ENCODE measurements around the gene LBR.

Gene LBR

GRCh38 chr1:225442123-225442505 lies 14.3 kb upstream of the LBR start:
- DNase-seq, result no peak

- no peak for DNase-seq
These were observed 13.7 kb upstream of the LBR start for GRCh38 chr1:225441314-225442122.

- DNase-seq, result no peak
These were observed 12.8 kb upstream of the LBR start for GRCh38 chr1:225440380-225441221.

DNA sequence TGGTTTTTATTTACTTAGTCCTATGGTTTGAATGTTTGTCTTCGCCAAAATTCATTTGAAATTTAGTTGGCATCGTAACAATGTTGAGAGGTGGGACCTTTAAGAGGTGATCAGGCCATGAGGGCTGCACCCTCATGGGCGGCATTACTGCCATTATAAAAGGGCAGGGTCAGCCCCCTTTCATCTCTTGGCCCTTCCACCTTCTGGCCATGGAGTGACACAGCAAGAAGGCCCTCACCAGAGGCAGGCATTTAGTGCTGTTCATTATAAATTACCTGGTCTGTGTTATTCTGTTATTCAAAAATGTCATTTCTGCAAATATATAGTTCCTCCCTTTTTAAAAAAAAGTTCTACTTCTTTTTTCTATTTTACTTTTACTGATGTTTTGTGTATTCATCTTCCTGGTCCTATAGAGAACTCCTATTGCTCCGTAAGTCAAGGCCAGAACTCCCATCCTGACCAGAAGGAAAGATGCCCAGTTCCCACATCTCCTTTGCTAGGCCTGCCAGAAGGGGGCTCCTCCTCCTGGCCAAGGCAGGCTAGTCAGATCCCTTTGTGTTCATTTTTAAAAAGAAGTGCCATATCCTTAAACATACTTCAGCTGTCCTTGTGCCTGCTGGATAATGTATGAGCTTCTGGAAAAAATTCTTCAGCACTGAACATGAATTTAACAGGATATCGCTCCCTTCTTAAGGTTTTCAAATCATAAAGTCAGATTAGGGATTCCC lies 10.0 kb upstream of the LBR start:
- no peak for DNase-seq

GRCh38 chr1:225435957-225436392 lies 8.1 kb upstream of the LBR start:
- DNase-seq, result no peak

DNA sequence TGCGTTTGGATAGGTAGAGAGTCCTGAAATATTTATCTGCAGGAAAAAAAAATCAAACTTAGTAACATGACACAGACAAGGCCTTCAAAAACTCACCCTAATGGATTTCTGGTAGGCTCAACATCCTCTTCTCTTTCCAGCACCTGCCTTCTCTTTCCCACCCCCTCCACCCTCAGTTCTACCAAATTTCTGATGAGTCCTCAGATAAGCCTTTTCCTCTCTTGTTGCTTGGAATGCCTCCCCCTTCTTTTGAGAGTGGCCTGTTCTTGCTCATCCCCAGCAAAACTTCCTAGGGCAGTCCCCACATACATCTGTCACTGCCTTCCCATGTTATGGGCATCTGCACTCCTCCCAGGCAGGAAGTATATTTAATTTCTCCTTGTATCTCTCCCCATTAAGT lies 7.6 kb upstream of the LBR start:
- DNase-seq, result no peak

DNA sequence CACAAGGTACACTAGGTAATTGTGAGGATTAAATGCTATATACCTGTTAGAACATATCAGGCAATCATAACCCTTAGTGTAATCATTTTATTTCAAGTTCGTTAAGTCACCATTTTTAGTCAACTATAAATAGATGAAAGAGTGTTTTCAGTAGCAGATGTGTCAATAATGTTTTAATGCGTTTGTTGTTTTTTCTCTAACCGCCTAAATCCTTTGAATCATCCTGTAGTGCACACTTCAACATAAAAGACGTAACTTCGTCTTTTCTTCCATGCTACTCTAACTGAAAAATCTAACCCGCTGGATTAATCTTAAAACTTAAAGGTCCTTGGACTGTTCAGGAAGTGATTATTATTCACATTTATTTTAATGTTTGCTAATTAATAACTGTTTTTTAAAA lies 7.2 kb upstream of the LBR start:
- no peak for DNase-seq

- no peak for DNase-seq
These were observed 6.2 kb upstream of the LBR start for GRCh38 chr1:225434046-225434445.

DNA sequence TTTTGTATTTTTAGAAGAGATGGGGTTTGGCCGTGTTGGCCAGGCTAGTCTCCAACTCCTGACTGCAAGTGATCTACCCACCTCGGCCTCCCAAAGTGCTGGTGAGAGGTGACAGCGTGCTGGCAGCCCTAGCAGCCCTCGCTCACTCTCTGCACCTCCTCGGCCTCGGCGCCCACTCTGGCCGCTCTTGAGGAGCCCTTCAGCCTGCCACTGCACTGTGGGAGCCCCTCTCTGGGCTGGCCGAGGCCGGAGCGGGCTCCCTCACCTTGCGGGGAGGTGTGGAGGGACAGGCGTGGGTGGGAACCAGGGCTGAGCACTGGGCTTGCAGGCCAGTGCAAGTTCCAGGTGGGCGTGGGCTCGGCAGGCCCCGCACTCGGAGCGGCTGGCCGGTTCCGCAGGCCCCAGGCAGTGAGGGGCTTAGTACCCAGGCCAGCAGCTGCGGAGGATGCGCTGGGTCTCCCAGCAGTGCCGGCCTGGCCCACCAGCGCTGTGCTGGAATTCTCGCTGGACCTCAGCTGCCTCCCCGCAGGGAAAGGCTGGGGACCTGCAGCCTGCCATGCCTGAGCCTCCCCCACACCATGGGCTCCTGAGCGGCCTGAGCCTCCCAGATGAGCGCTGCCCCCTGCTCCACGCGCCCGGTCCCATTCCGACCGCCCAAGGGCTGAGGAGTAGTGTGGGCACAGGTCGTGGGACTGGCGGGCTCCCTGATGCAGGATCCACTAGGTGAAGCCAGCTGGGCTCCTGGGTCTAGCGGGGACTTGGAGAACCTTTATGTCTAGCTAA lies 3.4 kb upstream of the LBR start:
- DNase-seq, result no peak

DNA sequence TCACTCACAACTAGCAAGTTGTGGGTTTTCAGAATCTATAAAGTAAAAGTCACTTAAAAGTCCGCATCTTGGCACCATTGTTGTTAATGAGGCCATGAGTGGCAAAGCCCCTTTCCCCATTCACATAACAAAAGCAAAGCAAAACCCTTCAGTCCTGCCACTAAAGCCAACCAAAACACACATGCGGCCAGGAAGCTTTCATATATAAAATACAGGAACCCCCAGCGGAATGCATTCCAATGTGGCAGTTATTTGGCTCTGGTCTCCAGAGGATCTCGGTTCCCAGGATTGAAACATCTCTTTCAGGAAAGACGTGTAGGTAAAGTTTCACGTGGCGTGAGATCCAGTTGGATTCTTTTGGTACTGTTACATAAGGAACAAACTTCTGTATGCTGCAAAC lies 2.5 kb upstream of the LBR start:
- no peak for DNase-seq

DNA sequence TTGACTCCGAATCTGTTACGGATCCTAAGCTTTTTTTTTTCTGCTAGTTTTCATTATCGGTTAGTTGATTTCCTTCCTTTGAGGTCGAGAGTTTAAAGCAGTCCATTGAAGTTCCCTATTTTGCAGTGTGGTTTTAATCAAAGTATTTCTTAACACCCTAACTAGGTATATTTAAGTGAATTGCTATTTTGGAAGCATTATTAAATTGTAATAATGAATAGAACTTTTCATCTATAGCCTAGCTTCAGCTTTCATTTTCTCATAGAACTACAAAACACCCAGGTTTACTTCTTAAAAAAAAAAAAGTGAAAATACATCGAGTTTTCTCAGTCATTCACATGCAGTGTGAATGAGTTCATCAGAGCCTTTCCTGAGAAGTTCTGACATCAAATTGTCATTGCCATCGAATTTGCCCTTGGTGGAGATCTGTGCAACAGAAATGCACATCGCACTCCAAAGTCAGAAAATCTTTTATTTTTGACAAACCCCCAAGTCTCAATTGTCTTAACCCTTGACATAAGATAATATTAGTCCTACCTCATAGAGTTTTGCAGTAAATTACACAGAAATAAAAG lies 1.1 kb upstream of the LBR start:
- no peak for DNase-seq

DNA sequence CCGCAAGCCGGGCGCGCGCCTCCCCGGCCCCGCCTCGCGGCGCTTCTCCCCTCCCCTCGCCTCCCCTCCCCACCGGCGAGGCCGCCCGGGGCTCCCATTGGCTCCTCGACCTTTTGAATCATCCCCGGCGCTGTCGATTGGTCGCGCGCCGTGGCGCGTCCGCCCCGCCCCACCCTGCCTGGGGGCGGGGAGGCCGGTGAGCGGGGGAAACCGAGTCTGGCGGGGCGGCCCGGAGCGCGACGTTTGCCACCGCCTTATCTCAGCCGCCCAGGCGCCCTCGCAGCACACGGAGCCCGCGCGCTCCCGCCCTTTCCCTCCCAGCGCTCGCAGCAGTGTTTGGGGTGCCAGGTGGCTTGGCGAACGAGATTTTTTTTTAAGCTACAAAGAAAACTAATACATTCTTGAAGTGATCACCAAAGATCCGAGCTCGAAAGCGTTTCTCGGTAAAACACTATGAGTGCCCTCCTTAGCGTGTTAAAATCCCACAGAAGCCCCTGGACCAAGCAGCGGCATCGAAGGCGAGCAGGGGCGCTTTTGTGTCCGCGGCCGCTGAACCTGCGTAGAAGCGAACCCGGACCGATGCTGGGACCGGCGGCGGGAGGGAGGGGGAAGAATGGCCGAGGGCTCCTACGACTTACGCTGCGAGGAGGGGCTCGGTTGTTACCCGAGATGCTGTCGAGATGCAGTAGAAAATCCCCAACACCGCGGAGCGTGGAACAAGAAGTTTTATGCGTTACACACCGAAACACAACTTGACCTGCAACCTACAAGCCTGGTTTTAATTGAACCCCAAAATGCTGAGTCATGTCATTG lies 436 bp upstream of the LBR start:
- peak; percentile 90 for DNase-seq

DNA sequence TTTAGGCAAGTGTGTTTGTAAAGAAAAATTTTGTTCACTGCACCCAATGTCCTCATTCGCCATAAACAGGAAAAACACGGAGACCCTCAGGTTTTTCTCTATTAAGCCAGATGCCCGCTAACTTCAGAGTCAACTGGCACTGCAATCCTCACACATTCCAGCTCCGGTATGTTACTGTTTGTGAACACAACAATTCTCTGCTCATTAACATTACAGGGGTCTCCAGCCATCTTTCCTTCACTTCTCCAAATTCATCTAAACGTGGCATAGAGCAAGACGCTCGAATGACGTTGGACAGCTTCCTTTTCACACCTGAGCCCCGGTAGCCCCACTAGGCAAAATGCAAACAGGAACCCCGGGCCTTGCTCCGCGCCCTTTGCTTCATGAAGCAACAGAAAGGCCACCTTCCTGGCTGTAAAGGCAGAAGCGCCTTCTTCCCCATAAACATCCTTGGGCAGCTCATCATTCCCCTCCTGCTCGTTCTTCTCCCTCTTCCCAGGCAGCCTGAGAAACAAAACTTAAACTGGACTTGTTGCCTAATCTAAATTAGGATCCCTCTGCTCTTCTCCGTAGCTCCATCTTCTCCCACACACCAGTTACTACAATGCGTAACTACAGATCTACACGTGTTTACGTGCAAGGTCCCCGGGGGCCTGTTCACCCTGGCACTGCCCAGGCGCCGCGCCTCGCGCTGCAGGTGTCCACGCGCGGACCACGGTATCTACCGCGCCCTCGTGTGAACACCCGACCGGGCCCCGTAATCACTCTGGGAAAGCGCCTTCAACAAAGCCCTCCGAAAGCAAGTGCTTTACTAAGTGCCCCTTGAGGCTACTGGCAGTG lies 1.2 kb downstream of the LBR start:
- peak; percentile 13 for DNase-seq

DNA sequence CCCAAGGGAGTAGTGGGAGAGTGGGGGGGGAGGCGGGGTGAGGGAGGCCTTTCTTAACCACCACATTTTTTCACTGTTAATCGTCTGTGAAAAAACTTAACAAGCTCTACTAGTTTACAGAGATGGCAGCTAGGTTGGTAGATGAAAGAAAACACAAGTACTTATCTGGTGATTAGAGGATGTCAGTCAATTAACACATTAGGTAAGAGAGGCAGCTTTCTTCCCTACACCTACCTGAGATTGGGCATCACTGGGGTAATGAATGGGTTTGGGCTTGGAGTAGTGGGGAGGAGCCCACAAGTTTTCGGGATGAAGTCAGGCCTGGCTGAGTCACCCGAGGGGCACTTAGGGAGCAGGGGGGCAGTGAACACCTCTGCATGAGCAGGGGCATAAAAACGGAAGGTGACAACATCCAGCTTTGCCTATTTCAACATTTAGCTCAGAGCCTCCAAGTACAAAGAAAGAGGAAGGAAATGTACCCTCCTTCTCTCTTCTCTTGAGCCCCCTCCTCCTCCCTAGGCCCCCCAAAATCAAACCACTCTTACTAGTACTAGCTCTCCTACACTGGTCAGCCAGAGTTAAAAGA lies 2.5 kb downstream of the LBR start:
- DNase-seq, result no peak

- DNase-seq, result no peak
These were observed 3.2 kb downstream of the LBR start for GRCh38 chr1:225424562-225425200.

GRCh38 chr1:225423518-225423855 lies 4.4 kb downstream of the LBR start:
- no peak for DNase-seq

DNA sequence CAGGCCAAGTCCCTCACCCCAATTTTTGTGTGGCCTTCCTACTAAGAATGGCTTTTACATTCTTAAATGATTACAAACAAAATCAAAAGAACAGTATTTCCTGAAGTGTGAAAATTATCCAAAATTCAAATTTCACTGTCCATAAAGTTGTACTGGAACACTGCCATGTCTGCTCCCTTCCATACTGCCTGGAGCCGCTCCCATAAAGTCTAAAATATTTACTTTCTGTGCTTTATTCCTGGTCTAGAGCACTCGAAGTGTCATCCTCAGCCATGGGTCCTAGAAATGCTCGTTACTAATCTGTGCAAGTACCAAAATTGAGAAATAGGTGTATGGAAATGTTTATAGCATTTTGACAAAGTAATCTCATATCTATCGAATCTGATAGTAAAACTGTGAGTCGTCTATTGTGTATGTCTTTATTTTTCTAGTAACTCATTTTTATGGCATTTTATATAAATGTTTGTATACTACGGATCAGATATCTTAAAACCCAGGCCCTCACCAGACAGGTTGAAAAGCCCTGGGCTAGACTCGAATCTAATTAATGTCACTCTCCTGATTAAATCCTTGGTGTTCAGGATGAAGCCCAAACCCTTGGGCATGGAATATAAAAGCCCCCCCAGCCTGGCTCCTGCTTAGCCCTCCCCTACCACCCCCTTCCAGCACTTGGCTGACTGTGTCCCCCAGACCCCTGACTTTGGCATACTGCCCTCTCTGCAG lies 4.9 kb downstream of the LBR start:
- no peak for DNase-seq

GRCh38 chr1:225422031-225422605 lies 5.7 kb downstream of the LBR start:
- DNase-seq, result no peak

GRCh38 chr1:225418598-225418997 lies 9.2 kb downstream of the LBR start:
- no peak for DNase-seq
